ENCODE data around the gene GFPT2.

The GFPT2 gene

DNA sequence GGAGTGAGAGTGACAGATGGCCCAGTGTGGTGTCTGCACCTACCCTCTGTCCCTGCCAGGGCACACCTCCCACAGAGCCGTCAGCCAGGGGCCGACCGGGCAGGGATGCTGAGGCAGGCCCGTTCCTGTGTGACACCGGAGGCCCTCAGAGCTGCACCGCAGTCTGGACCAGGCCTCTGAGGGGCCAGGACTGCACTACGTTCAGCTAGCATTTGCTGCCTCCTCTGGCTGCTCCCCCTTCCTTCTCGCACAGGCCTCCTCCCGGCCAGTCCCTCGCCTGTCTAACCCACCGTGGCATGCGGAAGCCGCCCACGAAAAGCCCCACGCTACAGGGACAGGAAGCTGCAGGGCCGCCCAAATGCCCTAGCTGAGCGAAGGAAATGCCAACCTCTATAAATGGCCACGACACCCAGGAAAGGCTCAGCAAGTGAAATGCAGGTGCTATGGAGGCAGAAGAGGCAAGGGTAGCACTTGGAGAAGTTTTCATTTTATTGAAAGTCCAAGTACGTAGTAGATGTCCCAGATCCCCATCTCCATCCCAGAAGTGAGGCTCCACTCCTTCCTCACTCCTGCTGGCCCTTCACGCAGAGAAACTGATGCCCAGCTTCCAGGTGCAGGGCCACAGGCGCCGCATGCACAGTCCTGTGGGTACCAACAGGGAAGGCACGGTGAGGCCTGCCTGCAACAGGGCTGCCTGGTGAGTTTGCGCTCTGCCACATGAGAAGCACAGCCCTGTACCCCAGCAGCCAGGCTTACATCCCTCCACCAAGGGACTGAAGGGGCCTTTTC lies 99.9 kb downstream of the GFPT2 start:
- H3K27ac ChIP-seq: no peak overlapping the region
- H2AFZ ChIP-seq (ENCODE audit: low read depth): no peak overlapping the region
- no peaks in the 10 kb centered on the region for H3K27me3 ChIP-seq (ENCODE audit: insufficient read depth, low read depth)
- no peak for TF ChIP-seq CTCF (conservative IDR thresholded peaks at IDR 0.05; ENCODE audit: low read depth, low read length)
- no peaks in the 10 kb centered on the region for H3K36me3 ChIP-seq (ENCODE audit: insufficient read depth)
- H3K4me2 ChIP-seq: no peak overlapping the region
- no peaks in the 10 kb centered on the region for H4K20me1 ChIP-seq (ENCODE audit: insufficient read depth)
- H3K9ac ChIP-seq: no peak overlapping the region
- H3K4me1 ChIP-seq (ENCODE audit: low read depth, poor library complexity, severe bottlenecking): no peaks in the 10 kb centered on the region
- no peak overlapping the region for H3K4me3 ChIP-seq (IDR thresholded peaks at IDR 0.05; ENCODE audit: insufficient read depth, low read depth, low read length)
- H3K79me2 ChIP-seq (ENCODE audit: insufficient read depth, low read depth): no peaks in the 10 kb centered on the region

- TF ChIP-seq CTCF (conservative IDR thresholded peaks at IDR 0.05; ENCODE audit: low read depth, low read length): no peak
- H3K36me3 ChIP-seq (ENCODE audit: insufficient read depth): no peaks in the 10 kb centered on the region
- no peak overlapping the region for H2AFZ ChIP-seq (ENCODE audit: low read depth)
- H3K9ac ChIP-seq: no peak overlapping the region
- no peak overlapping the region for H3K4me3 ChIP-seq (IDR thresholded peaks at IDR 0.05; ENCODE audit: insufficient read depth, low read depth, low read length)
- no peaks in the 10 kb centered on the region for H3K79me2 ChIP-seq (ENCODE audit: insufficient read depth, low read depth)
- no peak overlapping the region for H3K4me2 ChIP-seq
- H3K27ac ChIP-seq: no peak overlapping the region
- H3K27me3 ChIP-seq (ENCODE audit: insufficient read depth, low read depth): no peaks in the 10 kb centered on the region
- H4K20me1 ChIP-seq (ENCODE audit: insufficient read depth): no peaks in the 10 kb centered on the region
- H3K4me1 ChIP-seq (ENCODE audit: low read depth, poor library complexity, severe bottlenecking): no peaks in the 10 kb centered on the region
Observed at GRCh38 chr5:180251887-180252286, 101.2 kb downstream of the GFPT2 start.

- no peak overlapping the region for H2AFZ ChIP-seq (ENCODE audit: low read depth)
- no peaks in the 10 kb centered on the region for H3K27me3 ChIP-seq (ENCODE audit: insufficient read depth, low read depth)
- no peak overlapping the region for H3K4me3 ChIP-seq (IDR thresholded peaks at IDR 0.05; ENCODE audit: insufficient read depth, low read depth, low read length)
- no peaks in the 10 kb centered on the region for H3K36me3 ChIP-seq (ENCODE audit: insufficient read depth)
- H3K27ac ChIP-seq: no peak overlapping the region
- H4K20me1 ChIP-seq (ENCODE audit: insufficient read depth): no peaks in the 10 kb centered on the region
- H3K4me1 ChIP-seq (ENCODE audit: low read depth, poor library complexity, severe bottlenecking): no peaks in the 10 kb centered on the region
- H3K9ac ChIP-seq: no peak overlapping the region
- H3K79me2 ChIP-seq (ENCODE audit: insufficient read depth, low read depth): no peaks in the 10 kb centered on the region
- H3K4me2 ChIP-seq: no peak overlapping the region
- TF ChIP-seq CTCF (conservative IDR thresholded peaks at IDR 0.05; ENCODE audit: low read depth, low read length): no peak
Observed at GRCh38 chr5:180251141-180251540, 102.0 kb downstream of the GFPT2 start.

Measured in KMS-11 (cell line).